GM12873 (cell line): Measurements from ENCODE around the gene FAM193A.

ENCODE experiments used
- TF ChIP-seq, protein P1 (sequence below): IDR thresholded peaks from 2 replicates; pipeline ENCODE4 v1.5.1; 2012; ENCODE audit warnings: low read depth, mild to moderate bottlenecking, moderate library complexity, low read length, control low read depth; ENCODE audit not compliant: insufficient read depth; ENCODE audit errors: missing control alignments

FAM193A gene

DNA sequence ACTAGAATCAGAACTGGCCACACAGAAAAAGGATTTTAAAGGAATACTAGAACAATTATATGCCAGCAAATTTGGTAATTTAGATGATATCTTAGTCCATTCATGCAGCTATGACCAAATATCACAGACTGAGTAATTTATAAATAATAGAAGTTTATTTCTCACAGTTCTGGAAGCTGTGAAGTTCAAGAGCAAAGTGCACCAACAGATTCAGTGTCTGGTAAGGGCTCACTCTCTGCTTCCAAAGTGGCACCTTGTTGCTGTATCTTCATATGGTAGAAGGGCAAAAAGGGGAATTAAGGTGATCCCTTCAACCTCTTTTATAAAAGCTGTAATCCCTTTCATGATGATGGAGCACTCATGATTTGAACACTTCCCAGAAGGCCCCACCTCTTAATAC, 199.4 kb downstream of the FAM193A start:
- TF ChIP-seq, protein P1, sequence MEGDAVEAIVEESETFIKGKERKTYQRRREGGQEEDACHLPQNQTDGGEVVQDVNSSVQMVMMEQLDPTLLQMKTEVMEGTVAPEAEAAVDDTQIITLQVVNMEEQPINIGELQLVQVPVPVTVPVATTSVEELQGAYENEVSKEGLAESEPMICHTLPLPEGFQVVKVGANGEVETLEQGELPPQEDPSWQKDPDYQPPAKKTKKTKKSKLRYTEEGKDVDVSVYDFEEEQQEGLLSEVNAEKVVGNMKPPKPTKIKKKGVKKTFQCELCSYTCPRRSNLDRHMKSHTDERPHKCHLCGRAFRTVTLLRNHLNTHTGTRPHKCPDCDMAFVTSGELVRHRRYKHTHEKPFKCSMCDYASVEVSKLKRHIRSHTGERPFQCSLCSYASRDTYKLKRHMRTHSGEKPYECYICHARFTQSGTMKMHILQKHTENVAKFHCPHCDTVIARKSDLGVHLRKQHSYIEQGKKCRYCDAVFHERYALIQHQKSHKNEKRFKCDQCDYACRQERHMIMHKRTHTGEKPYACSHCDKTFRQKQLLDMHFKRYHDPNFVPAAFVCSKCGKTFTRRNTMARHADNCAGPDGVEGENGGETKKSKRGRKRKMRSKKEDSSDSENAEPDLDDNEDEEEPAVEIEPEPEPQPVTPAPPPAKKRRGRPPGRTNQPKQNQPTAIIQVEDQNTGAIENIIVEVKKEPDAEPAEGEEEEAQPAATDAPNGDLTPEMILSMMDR, result no peak

DNA sequence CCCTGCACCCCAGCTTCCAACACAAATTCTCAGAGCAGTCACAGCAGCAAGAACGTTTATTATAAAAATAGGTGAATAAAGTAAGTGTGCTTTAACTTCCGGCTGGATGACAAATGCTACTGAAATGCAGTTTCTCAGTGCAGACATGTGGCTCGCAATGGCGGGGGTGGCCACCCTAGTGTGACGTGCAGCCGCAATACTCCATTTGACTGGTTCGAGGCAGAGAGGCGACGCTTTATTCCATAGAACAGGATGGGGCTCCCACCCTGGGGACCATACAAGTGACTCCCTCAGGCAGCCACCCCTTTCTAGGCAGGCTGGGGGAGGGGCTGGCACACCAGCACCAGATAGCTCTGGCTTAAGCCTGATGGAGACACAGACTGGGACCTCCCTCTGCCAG, 205.2 kb downstream of the FAM193A start:
- TF ChIP-seq, protein P1, result no peak

DNA sequence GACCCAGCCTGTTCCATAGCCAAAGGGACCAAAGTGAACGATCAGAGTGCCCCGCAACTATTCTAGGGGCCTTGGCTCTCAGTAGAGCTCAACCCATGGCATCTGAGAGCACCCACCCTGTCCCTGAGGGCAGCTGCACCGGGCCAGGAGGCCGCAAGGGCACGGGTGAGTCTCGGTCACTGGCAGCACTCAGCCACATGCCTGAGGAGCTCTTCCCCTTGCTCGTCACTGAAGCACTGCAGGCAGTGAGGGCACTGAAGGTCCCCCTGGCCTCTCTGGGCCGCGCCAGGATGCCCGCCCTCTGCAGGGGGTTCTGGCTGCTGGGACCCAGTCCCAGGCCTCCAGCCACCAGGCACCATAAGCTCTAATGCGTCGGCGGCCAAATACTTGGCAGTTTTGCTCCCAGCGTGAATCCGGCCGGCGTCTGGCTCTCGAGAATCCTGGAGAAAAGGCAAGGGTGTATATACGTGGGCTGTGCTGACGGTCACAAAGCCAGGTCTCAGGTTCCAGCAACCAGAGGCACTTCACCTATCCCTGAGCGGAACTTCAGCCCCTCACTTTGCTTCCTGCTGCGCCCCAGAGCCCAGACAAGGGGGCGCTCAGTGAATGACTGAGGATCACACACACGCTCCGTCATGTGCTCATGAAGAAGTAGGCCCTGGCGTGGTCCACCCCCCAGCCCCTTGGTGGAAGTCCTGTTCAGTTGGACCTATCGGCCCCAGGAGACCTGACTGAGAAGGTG, 205.8 kb downstream of the FAM193A start:
- TF ChIP-seq, protein P1, result no peak

DNA sequence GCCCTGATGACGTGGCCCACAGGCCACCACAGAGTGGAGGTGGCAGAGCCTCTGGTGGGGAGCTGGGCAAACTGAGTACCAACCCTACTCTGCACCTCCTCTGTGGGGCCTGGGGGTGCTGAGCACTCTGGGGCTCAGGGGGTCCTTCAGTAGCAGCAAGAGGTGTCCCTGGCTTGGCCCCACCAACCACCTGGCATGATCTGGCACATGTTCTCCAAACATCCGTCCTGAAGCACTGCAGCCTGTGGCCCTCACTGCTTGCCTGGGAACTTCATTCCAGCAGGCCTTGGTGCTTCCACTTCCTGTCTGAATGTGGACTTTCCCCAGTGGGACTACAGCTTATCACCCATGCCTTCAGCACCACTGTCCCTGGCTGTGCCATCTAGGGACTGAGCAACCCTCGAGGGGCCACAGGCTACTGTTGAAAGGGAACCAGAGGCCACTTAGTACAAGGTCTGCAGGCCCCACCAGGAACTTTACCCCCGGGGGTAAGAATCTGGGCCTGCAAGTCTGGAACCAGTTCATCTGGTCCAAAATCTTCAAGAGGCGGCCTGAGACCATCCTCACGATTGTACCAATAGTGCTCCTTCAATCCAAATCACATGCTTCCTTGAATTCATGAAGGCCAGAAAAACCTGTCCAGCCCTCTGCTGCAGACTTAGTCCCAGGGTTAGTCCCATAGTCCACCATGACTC, 206.5 kb downstream of the FAM193A start:
- TF ChIP-seq, protein P1, result no peak

DNA sequence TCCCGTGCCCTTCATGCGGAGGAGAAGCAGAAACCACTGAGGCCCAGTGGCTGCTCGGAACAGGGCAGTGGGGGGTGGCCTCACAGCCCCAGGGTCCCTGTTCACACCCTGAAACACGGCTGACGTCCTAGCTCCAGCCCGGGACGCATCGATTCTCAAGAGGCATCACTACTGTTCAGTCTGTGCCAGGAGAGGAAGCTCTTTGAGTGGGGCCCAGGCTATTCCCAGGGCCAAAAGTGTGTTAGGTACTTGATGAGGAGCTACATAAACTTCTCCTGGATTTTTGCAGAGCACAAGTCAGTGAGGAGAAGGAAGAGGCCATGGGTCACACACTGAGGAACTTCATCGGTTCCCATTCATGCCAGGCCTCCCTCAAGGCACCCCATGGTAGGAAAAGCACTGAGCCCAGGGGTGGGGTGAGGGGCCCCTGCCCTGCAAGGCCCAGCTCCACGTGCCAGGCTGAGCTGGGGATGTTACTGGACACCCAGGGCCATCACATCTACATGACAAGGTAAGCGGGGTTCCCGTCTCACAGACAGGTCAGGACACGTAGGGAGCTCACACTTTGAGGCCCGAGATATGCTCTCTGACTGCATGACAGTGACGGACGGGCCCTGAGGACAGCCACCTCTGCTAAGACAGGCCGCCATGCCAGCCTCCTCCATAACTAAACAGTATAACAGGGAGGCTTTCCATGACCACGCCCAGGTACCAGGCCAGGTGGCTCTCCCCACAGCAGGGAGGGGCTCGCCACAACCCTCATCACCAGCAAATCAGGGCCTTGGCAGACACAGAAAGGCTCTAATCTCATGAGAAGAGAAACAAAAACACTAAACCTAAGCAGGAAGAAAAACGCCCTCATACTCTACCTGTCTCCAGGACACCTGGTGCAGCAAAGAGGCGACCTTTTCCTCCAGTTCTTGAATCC, 207.3 kb downstream of the FAM193A start:
- TF ChIP-seq, protein P1, result no peak

DNA sequence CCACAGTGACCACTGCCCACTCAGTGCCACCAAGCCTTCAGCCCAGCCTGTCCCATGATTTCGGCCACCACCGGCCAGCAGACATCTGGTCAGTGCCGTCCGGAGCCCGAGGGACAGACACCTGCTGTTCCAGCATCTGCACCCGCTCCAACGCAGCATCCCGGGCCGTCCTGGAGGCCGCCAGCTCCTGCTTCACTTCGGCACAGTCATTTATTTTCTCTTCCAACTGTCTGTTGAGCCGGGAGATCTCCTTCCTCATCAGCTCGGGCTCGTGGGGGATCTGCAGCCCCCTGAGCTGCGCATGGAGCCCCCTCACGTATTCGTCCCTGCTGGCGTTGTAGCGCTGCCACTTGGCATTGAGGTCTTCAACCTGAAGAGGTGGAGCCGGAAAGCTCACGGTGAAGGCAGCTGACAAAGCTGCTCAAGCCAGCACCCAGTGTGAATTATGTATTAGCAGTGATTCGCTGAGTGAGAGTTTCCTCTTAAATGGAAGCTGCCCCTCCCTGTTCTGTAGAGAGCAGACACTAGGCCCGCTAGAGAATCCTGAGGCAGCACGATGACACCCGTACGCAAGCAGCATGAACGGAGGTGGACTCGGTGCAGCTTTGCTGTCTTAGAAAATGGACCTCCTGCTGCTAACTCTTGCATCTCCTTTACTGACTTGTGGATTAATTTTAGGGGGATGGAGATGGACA, 208.3 kb downstream of the FAM193A start:
- TF ChIP-seq, protein P1, result no peak

DNA sequence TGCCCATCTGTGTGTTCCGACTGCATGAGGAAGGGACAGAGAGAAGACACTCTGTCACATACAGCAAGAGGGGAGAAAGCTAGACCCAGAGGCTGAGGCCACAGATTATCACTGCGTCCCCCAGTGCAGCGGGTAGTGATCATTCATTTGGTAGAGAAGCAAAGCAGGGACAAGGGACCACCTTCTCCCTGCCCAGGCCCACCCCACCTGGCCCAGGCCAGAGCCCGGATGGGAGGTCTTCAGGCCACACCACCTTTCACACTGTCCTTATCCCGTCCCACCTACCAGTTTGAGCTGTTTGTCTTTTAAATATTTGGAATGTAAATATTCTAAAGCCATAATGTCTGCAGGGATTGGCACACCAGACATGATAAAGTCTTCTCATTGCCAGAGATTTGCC, 209.1 kb downstream of the FAM193A start:
- TF ChIP-seq, protein P1, result no peak
